GM21390 (cell line): ENCODE data around the gene SDK1.
"Not testable (repeated sequence)": the region's sequence is repeated elsewhere in the genome, so short reads cannot be mapped to it uniquely, and the experiment has no call there.

Experiments used
- ATAC-seq: cut with Tn5 transposase; IDR thresholded peaks from one replicate; pipeline ENCODE4 v1.9.1; 2021; ENCODE audit not compliant: unreplicated experiment

SDK1 gene

GRCh38 chr7:3575753-3576531 is 274.9 kb downstream of the SDK1 start:
- ATAC-seq: no peak

GRCh38 chr7:3578399-3578798 is 277.3 kb downstream of the SDK1 start:
- no peak for ATAC-seq

GRCh38 chr7:3579638-3580219 is 278.7 kb downstream of the SDK1 start:
- no peak for ATAC-seq

- ATAC-seq: not testable (repeated sequence)
Measured at GRCh38 chr7:3582145-3582544, 281.1 kb downstream of the SDK1 start.

- ATAC-seq: no peak
Measured at GRCh38 chr7:3585826-3586225, 284.8 kb downstream of the SDK1 start.

GRCh38 chr7:3588341-3588740 is 287.3 kb downstream of the SDK1 start:
- no peak for ATAC-seq

- ATAC-seq: no peak
Measured at GRCh38 chr7:3589752-3590151, 288.7 kb downstream of the SDK1 start.

GRCh38 chr7:3591219-3591618 is 290.2 kb downstream of the SDK1 start:
- no peak for ATAC-seq

GRCh38 chr7:3591944-3592343 is 290.9 kb downstream of the SDK1 start:
- ATAC-seq: no peak

- ATAC-seq: no peak
Measured at GRCh38 chr7:3592401-3593134, 291.5 kb downstream of the SDK1 start.

- ATAC-seq: no peak
Measured at GRCh38 chr7:3594901-3595300, 293.8 kb downstream of the SDK1 start.

- ATAC-seq: no peak
Measured at GRCh38 chr7:3598854-3599253, 297.8 kb downstream of the SDK1 start.

GRCh38 chr7:3605222-3605621 is 304.2 kb downstream of the SDK1 start:
- no peak for ATAC-seq

GRCh38 chr7:3606436-3606835 is 305.4 kb downstream of the SDK1 start:
- no peak for ATAC-seq

- ATAC-seq: no peak
Measured at GRCh38 chr7:3607847-3608246, 306.8 kb downstream of the SDK1 start.

- ATAC-seq: no peak
Measured at GRCh38 chr7:3616306-3616705, 315.3 kb downstream of the SDK1 start.

- ATAC-seq: no peak
Measured at GRCh38 chr7:3630081-3630480, 329.0 kb downstream of the SDK1 start.

- ATAC-seq: no peak
Measured at GRCh38 chr7:3634396-3634795, 333.3 kb downstream of the SDK1 start.

GRCh38 chr7:3636131-3636860 is 335.2 kb downstream of the SDK1 start:
- ATAC-seq: no peak

- no peak for ATAC-seq
Measured at GRCh38 chr7:3639253-3639652, 338.2 kb downstream of the SDK1 start.

GRCh38 chr7:3641582-3641981 is 340.5 kb downstream of the SDK1 start:
- no peak for ATAC-seq
